SJSA1 (cell line): ENCODE measurements around the gene P2RY13. TPM values are rescaled to one million over a fixed set of nuclear protein-coding genes. Genes with fewer than 3 reads are reported as not detected.

Source experiments
- DNase-seq, 2 experiments: peaks; one replicate each; pipeline ENCODE4 v3.0.0-alpha.2; 2015 to 2020; ENCODE audit warnings: low spot score in 2 of 2, low read depth in 1 of 2
- H3K27ac ChIP-seq: fragments of 250-450 bp; sonication (Bioruptor Pico); 2 replicates; pipeline ENCODE4 v1.5.1; 2020; ENCODE audit warnings: mild to moderate bottlenecking, moderate library complexity
- H3K27me3 ChIP-seq: fragments of 250-450 bp; sonication (Bioruptor Pico); replicated peaks from 2 replicates; pipeline ENCODE4 v1.5.1; 2020; ENCODE audit warnings: mild to moderate bottlenecking, moderate library complexity
- H3K36me3 ChIP-seq: fragments of 250-450 bp; sonication (Bioruptor Pico); 2 replicates; pipeline ENCODE4 v1.5.1; 2020; ENCODE audit warnings: mild to moderate bottlenecking
- H3K4me1 ChIP-seq: fragments of 250-450 bp; sonication (Bioruptor Pico); replicated peaks from 2 replicates; pipeline ENCODE4 v1.6.1; 2021; ENCODE audit warnings: mild to moderate bottlenecking
- H3K4me3 ChIP-seq: fragments of 250-450 bp; sonication (Bioruptor Pico); 2 replicates; pipeline ENCODE4 v1.5.1; 2020; ENCODE audit warnings: mild to moderate bottlenecking
- H3K9me3 ChIP-seq: fragments of 250-450 bp; sonication (Bioruptor Pico); replicated peaks from 2 replicates; pipeline ENCODE4 v1.5.1; 2020; ENCODE audit warnings: mild to moderate bottlenecking
- total RNA-seq: library from RNA; depleted of rRNA; stranded (reverse); fragments of >200 nt; shearing (Covaris generic); gene quantifications from 2 replicates; pipeline ENCODE4 v1.2.3, GENCODE V29; 2014

Gene P2RY13
- total RNA-seq, 1 experiment from 2014 or later = not detected

- Histone ChIP-seq H3K4me1 (peaks cover 17% of the 10 kb centered on the region), H3K27ac (no peak overlapping the region), H3K27me3 (no peaks in the 10 kb centered on the region), H3K4me3 (no peak overlapping the region), H3K9me3 (no peaks in the 10 kb centered on the region), H3K36me3 (no peaks in the 10 kb centered on the region)
- DNase-seq = no peak
Observed at GRCh38 chr3:151299006-151299405, 30.3 kb downstream of the P2RY13 start.

- Histone ChIP-seq H3K4me1 (peaks cover 10% of the 10 kb centered on the region), H3K4me3 (no peak overlapping the region), H3K9me3 (no peaks in the 10 kb centered on the region), H3K27ac (no peak overlapping the region), H3K27me3 (no peaks in the 10 kb centered on the region), H3K36me3 (no peaks in the 10 kb centered on the region)
- no peak for DNase-seq
Observed at GRCh38 chr3:151297429-151297828, 31.9 kb downstream of the P2RY13 start.

- no peaks in the 10 kb centered on the region for H3K36me3 ChIP-seq
- H3K27ac ChIP-seq = no peak overlapping the region
- no peaks in the 10 kb centered on the region for H3K27me3 ChIP-seq
- peaks cover under 1% of the 10 kb centered on the region; the same call in 1 of the 2 replicates for H3K4me1 ChIP-seq
- no peak for DNase-seq
- H3K4me3 ChIP-seq = no peak overlapping the region
- no peaks in the 10 kb centered on the region for H3K9me3 ChIP-seq
Observed at GRCh38 chr3:151296226-151296625, 33.1 kb downstream of the P2RY13 start.

GRCh38 chr3:151293127-151293526 lies 36.2 kb downstream of the P2RY13 start:
- Histone ChIP-seq H3K36me3 (no peaks in the 10 kb centered on the region), H3K4me3 (no peak overlapping the region), H3K9me3 (no peaks in the 10 kb centered on the region), H3K27me3 (no peaks in the 10 kb centered on the region), H3K27ac (no peak overlapping the region), H3K4me1 (no peaks in the 10 kb centered on the region)
- DNase-seq = no peak

GRCh38 chr3:151290673-151291072 lies 38.7 kb downstream of the P2RY13 start:
- Histone ChIP-seq H3K27me3 (no peaks in the 10 kb centered on the region), H3K4me1 (no peaks in the 10 kb centered on the region), H3K9me3 (no peaks in the 10 kb centered on the region), H3K4me3 (no peak overlapping the region), H3K36me3 (no peaks in the 10 kb centered on the region), H3K27ac (no peak overlapping the region)
- no peak for DNase-seq

- Histone ChIP-seq H3K36me3 (no peaks in the 10 kb centered on the region), H3K4me3 (no peak overlapping the region), H3K4me1 (peaks cover 3% of the 10 kb centered on the region), H3K27me3 (no peaks in the 10 kb centered on the region), H3K9me3 (no peaks in the 10 kb centered on the region), H3K27ac (no peak overlapping the region)
- no peak for DNase-seq
Observed at GRCh38 chr3:151289445-151289844, 39.9 kb downstream of the P2RY13 start.

- Histone ChIP-seq H3K27ac (no peak overlapping the region), H3K4me3 (no peak overlapping the region), H3K36me3 (no peaks in the 10 kb centered on the region), H3K9me3 (no peaks in the 10 kb centered on the region), H3K4me1 (peaks cover 29% of the 10 kb centered on the region), H3K27me3 (no peaks in the 10 kb centered on the region)
- no peak for DNase-seq
Observed at GRCh38 chr3:151285940-151286339, 43.4 kb downstream of the P2RY13 start.

GRCh38 chr3:151283907-151284461 lies 45.4 kb downstream of the P2RY13 start:
- peak in 1 of 2 experiments; percentile 56 for DNase-seq
- peak overlapping the region; percentile 22; the same call in 1 of the 2 replicates for H3K27ac ChIP-seq
- peaks cover 29% of the 10 kb centered on the region for H3K4me1 ChIP-seq

GRCh38 chr3:151283387-151283786 lies 46.0 kb downstream of the P2RY13 start:
- Histone ChIP-seq H3K27ac (peak overlapping the region; percentile 22; the same call in 1 of the 2 replicates), H3K36me3 (no peaks in the 10 kb centered on the region)
- DNase-seq = no peak

More at GRCh38 chr3:151283907-151284461, 45.4 kb downstream of the P2RY13 start:
- no peak overlapping the region for H3K4me3 ChIP-seq
- H3K9me3 ChIP-seq = no peaks in the 10 kb centered on the region
- no peaks in the 10 kb centered on the region for H3K27me3 ChIP-seq
- H3K36me3 ChIP-seq = no peaks in the 10 kb centered on the region

GRCh38 chr3:151282921-151283320 lies 46.4 kb downstream of the P2RY13 start:
- H3K4me1 ChIP-seq = peaks cover 29% of the 10 kb centered on the region
- no peaks in the 10 kb centered on the region for H3K9me3 ChIP-seq
- no peaks in the 10 kb centered on the region for H3K27me3 ChIP-seq
- DNase-seq = peak in 1 of 2 experiments; percentile 59
- H3K36me3 ChIP-seq = no peaks in the 10 kb centered on the region
- no peak overlapping the region for H3K4me3 ChIP-seq
- H3K27ac ChIP-seq = no peak overlapping the region

More at GRCh38 chr3:151283387-151283786, 46.0 kb downstream of the P2RY13 start:
- Histone ChIP-seq H3K4me3 (no peak overlapping the region), H3K4me1 (peaks cover 29% of the 10 kb centered on the region), H3K9me3 (no peaks in the 10 kb centered on the region), H3K27me3 (no peaks in the 10 kb centered on the region)

- no peaks in the 10 kb centered on the region for H3K9me3 ChIP-seq
- H3K27ac ChIP-seq = peak overlapping the region; percentile 64
- no peaks in the 10 kb centered on the region for H3K27me3 ChIP-seq
- no peaks in the 10 kb centered on the region for H3K36me3 ChIP-seq
- peaks cover 29% of the 10 kb centered on the region for H3K4me1 ChIP-seq
- peak; percentile 55 to 65 for DNase-seq
- H3K4me3 ChIP-seq = no peak overlapping the region
Observed at GRCh38 chr3:151281671-151282324, 47.6 kb downstream of the P2RY13 start.

GRCh38 chr3:151278230-151278629 lies 51.1 kb downstream of the P2RY13 start, which contains the start of gene P2RY14:
Gene P2RY14, minus strand, starts transcription at chr3:151278542. Its CDS starts 64,226 bp downstream, at chr3:151214316.
- Histone ChIP-seq H3K4me3 (no peak within 1 kb of the TSS), H3K36me3 (no peaks in the 10 kb centered on the region), H3K27me3 (no peaks in the 10 kb centered on the region), H3K9me3 (no peaks in the 10 kb centered on the region), H3K27ac (no peak within 1 kb of the TSS), H3K4me1 (peaks cover 14% of the 10 kb centered on the region)
- no peak for DNase-seq

- Histone ChIP-seq H3K36me3 (no peaks in the 10 kb centered on the region), H3K4me3 (no peak overlapping the region), H3K4me1 (peaks cover 4% of the 10 kb centered on the region), H3K27ac (no peak overlapping the region), H3K27me3 (no peaks in the 10 kb centered on the region), H3K9me3 (no peaks in the 10 kb centered on the region)
- DNase-seq = no peak
Observed at GRCh38 chr3:151276687-151277042, 52.7 kb downstream of the P2RY13 start.
